ENCODE data around the gene MYMX. TPM values are rescaled to one million over a fixed set of nuclear protein-coding genes. Genes with fewer than 3 reads are reported as not detected.

Gene MYMX
- total and polyA plus RNA-seq, 2 experiments from 2014 or later: 1.0 TPM; not detected in 1

DNA sequence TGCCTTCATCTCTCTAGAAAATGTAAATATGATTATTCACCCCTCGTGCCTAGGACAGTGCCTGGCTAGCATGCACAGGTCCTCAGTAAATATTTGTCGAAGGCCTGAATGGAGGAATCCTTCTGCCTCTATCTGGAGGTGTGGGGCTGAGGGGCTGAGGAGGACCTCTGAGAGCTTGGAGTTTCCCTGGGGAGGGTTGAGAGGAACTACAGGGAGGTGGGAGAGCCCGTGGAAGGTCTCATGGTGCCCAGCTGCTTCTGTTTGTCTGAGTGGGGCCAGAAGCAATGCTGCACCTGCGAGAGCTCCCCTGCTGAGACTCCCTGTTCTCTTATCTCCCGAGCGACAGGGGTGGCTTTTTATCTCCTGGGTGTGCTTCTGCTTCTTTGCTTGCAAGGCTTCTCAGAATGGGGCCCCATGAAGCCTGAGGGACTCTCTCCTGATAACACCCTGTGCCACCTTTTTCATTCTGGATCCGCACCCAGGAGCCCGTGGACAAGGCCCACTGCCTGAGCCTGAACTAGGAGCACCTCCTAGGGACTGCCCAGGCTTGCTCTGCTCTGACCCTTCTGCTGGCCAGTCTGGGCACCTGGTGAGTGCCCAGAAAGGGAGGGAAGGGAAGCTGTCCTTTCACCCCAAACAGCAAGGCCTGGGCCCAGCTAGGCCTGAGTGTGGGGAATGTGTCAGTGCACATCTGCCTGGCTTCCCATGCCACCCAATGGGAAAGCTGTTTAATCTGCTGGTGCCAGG lies 9.0 kb downstream of the MYMX start:
- TF ChIP-seq, protein P1, sequence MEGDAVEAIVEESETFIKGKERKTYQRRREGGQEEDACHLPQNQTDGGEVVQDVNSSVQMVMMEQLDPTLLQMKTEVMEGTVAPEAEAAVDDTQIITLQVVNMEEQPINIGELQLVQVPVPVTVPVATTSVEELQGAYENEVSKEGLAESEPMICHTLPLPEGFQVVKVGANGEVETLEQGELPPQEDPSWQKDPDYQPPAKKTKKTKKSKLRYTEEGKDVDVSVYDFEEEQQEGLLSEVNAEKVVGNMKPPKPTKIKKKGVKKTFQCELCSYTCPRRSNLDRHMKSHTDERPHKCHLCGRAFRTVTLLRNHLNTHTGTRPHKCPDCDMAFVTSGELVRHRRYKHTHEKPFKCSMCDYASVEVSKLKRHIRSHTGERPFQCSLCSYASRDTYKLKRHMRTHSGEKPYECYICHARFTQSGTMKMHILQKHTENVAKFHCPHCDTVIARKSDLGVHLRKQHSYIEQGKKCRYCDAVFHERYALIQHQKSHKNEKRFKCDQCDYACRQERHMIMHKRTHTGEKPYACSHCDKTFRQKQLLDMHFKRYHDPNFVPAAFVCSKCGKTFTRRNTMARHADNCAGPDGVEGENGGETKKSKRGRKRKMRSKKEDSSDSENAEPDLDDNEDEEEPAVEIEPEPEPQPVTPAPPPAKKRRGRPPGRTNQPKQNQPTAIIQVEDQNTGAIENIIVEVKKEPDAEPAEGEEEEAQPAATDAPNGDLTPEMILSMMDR (IDR thresholded peaks at IDR 0.05; ENCODE audit: low read depth, low read length): no peak
- no peaks in the 10 kb centered on the region for H3K9me3 ChIP-seq (ENCODE audit: low read depth)
- peaks cover 36% of the 10 kb centered on the region for H3K4me1 ChIP-seq (ENCODE audit: low read depth)
- DNase-seq (ENCODE audit: low read depth in 1 of 2, low spot score in 1 of 2): no peak
- peaks cover 1% of the 10 kb centered on the region for H3K36me3 ChIP-seq
- peak overlapping the region; percentile 85 for H3K27ac ChIP-seq
- H3K27me3 ChIP-seq: no peaks in the 10 kb centered on the region
- H3K4me3 ChIP-seq: no peak overlapping the region

DNA sequence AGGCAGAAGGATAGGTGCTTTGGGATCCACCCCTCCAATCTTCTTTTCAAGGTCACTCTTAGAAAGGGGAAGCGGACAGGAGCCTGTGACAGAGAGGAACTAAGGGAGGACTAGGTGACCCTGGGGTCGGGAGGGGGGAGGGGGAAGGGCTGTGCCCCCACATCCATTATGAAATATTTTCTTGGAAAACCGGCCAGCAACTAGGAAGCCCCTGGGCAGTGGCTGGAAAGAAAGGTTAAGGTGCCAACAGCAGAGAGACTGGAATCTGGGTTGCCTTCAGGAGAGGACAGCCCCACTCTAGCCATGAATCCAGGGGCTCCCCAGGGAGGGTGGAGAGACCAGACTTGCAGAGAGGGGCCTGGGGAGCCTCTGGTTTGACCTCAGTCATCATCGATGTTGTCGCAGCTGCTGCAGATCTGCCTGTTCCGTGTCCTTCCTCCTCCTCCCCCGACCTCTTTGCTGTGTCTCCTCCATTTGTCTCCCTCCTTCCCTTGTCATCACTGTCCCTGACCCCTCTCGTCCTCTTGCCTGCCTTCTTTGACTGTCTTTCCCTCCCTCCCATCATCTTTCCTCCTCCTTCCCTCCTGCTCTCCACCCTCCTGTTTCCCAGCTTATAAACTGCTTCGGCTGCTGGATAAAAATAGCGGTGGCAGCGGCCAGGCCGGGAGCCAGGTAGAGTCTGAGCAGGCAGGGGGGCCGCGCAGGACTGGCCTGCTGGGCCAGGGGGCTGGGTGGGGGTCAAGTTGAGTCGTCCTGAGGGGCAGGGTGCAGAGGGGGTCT lies 9.8 kb downstream of the MYMX start:
- H3K27me3 ChIP-seq: no peaks in the 10 kb centered on the region
- peaks cover 36% of the 10 kb centered on the region for H3K4me1 ChIP-seq (ENCODE audit: low read depth)
- H3K36me3 ChIP-seq: peaks cover 4% of the 10 kb centered on the region
- TF ChIP-seq, protein P1 (IDR thresholded peaks at IDR 0.05; ENCODE audit: low read depth, low read length): no peak
- H3K27ac ChIP-seq: peak overlapping the region; percentile 85
- H3K9me3 ChIP-seq (ENCODE audit: low read depth): no peaks in the 10 kb centered on the region
- H3K4me3 ChIP-seq: no peak overlapping the region
- peak in 1 of 2 donors; percentile 54 for DNase-seq (ENCODE audit: low read depth in 1 of 2, low spot score in 1 of 2)

DNA sequence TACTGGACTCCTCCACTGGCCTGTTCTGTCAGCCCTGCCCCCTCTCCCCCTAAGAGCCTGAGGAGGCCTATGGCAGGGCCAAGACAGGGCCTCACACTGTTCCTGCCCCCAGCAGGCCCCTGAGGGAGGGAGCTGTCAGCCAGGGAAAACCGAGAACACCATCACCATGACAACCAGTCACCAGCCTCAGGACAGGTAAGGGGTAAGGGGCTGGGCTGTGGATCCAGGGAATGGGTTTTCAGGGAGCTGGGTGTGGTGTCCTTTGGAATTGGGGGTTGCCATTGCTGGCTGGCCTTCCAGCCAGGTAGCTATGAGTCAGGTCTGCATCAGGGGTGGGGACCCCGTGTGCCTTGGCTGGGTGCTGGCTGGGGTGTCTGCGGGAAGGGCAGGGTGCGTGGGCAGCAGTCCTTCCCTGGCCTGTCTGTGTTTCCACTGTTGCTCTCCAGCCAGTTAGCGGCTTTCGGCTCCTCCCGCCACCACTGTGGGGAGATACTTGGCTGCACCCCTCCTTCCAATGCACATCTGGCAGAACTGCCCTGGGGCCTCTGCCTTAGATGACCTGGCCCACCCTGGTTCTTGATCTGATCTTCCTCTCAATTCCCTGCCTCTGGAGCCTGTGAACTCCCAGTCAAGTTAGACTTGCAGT lies 10.5 kb downstream of the MYMX start:
- Histone ChIP-seq H3K9me3 (ENCODE audit: low read depth) (no peaks in the 10 kb centered on the region), H3K36me3 (peaks cover 8% of the 10 kb centered on the region), H3K27me3 (no peaks in the 10 kb centered on the region), H3K4me3 (no peak overlapping the region), H3K4me1 (ENCODE audit: low read depth) (peaks cover 36% of the 10 kb centered on the region), H3K27ac (peak overlapping the region; percentile 85)
- no peak for DNase-seq (ENCODE audit: low read depth in 1 of 2, low spot score in 1 of 2)
- TF ChIP-seq, protein P1 (IDR thresholded peaks at IDR 0.05; ENCODE audit: low read depth, low read length): no peak

DNA sequence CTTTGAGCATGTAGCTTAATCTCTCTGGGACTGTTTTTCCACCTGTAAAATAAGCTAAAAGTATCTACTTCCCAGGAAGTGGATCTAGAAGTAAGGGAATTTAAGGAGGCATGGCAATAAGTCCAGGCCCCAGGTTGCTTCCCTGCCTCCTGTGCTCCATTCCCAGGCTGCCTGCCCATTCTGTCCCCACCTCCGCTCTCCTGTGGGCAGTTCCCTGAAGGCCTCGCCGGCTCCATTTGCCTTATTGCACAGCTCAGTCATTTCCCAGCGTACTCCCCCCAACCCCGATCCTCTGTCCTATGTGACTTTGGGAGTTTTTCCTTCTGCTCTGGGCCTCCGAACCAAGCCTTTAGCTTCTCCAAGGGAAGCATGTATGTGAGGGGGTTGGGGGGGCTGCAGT lies 11.3 kb downstream of the MYMX start:
- peak overlapping the region; percentile 85 for H3K27ac ChIP-seq
- H3K27me3 ChIP-seq: no peaks in the 10 kb centered on the region
- H3K36me3 ChIP-seq: peaks cover 14% of the 10 kb centered on the region
- DNase-seq (ENCODE audit: low read depth in 1 of 2, low spot score in 1 of 2): no peak
- TF ChIP-seq, protein P1 (IDR thresholded peaks at IDR 0.05; ENCODE audit: low read depth, low read length): no peak
- H3K4me1 ChIP-seq (ENCODE audit: low read depth): peaks cover 36% of the 10 kb centered on the region
- no peaks in the 10 kb centered on the region for H3K9me3 ChIP-seq (ENCODE audit: low read depth)
- no peak overlapping the region for H3K4me3 ChIP-seq

DNA sequence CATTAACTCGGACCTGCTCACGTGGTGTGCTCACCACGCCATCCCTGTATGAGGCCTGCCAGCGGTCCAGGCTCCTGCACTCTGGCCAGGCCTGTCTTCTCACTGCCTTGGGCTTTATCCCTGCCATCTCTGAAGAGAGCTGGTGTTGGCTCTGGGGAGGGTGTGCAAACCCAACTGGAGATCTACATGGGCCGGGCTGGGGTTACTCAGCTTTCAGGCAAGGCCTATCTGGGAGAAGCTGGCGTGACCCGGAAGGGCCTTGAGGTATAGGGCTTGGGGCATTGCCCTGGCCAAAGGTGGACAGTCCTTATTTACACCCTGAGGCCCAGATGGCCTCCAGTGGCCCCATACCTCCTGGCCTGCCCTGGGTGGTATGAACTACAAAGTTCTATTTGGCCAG lies 11.7 kb downstream of the MYMX start:
- DNase-seq (ENCODE audit: low read depth in 1 of 2, low spot score in 1 of 2): no peak

More for the DNA sequence above, 11.7 kb downstream of the MYMX start:
- no peaks in the 10 kb centered on the region for H3K27me3 ChIP-seq
- no peaks in the 10 kb centered on the region for H3K9me3 ChIP-seq (ENCODE audit: low read depth)
- no peak overlapping the region for H3K27ac ChIP-seq
- peaks cover 15% of the 10 kb centered on the region for H3K36me3 ChIP-seq
- TF ChIP-seq, protein P1 (IDR thresholded peaks at IDR 0.05; ENCODE audit: low read depth, low read length): no peak
- peaks cover 36% of the 10 kb centered on the region for H3K4me1 ChIP-seq (ENCODE audit: low read depth)
- H3K4me3 ChIP-seq: no peak overlapping the region

Measured in cardiac muscle cell (in vitro differentiated cells and primary cell).